ENCODE data around the gene DET1. TPM values are rescaled to one million over a fixed set of nuclear protein-coding genes. Genes with fewer than 3 reads are reported as not detected.

Gene DET1
- 4.7 to 6.2 TPM (median 5.5 TPM) in 5 replicates for total RNA-seq (2022; extraction: Qiagen RNA extraction; ENCODE audit: low read depth)

GRCh38 chr15:88546248-88547129 lies at the start of gene DET1:
Gene DET1 (minus strand): TSS chr15:88546681. CDS start chr15:88531705, 14,976 bp downstream.

DNA sequence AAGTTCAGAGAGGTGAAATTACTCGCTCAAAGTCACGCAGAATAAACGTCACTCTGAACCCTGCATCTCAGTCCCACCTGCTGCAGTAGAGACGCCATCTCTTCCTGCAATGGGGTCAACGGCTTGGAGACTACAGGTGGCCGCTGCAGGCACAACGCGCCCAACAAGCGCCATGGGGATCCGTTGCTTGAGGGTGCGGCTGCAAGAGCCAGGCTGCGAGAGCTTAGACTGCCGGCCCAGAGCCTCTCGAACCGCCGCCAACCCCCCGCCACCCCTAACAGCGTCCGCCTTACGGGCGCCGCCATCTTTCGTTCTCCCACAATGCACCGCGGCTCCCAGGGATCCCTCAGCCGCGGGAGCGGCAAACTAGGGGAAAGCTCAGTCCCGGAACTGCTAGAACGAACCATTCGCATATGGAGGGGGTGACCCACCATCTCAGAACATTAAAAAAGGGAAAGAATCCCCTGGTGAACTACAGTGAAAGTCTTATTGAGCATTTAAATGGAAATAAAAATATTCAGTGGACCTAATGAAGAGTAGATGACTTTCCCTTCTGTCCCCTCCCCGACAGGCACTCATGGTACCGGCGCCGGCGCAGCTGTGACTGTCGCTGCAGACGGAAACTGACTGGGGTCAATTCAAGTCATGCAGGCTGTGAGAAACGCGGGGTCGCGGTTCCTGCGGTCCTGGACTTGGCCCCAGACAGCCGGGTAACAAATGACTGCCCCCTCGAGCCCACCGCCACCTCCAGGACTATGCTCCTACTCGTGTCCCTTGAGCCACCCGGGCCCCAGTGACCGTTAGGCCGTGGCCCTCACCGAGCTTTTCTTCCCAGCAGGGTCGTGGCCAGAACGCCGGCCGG lies 79.2 kb downstream of the DET1 start, which contains the start of the genes MRPL46 and MRPS11:
Gene MRPL46 (minus strand): TSS at position 316 of the 862 bp plus-strand sequence. CDS start 11 bp downstream, at position 305.
Gene MRPS11 (plus strand): TSS at position 636 of the 862 bp plus-strand sequence. CDS start 10 bp downstream, at position 646.

Other genes starting within 250 kb of the DET1 start
- gene MRPL46, start 79.3 kb downstream of the DET1 start, total RNA-seq (2022; extraction: Qiagen RNA extraction; ENCODE audit: low read depth) = 54.3 to 71.3 TPM (median 59.5 TPM) in 5 replicates
- 101 to 138 TPM (median 123 TPM) in 5 replicates for gene MRPS11, start 79.0 kb downstream of the DET1 start, total RNA-seq (2022; extraction: Qiagen RNA extraction; ENCODE audit: low read depth)
- gene AEN, start 74.7 kb upstream of the DET1 start, total RNA-seq (2022; extraction: Qiagen RNA extraction; ENCODE audit: low read depth) = 76.6 to 94.3 TPM (median 88.9 TPM) in 5 replicates
- 33.2 to 45.0 TPM (median 38.8 TPM) in 5 replicates for gene ISG20, start 92.3 kb upstream of the DET1 start, total RNA-seq (2022; extraction: Qiagen RNA extraction; ENCODE audit: low read depth)